HG02763 (cell line): ENCODE data around the gene AGPAT3.

ENCODE experiments used
- ATAC-seq: cut with Tn5 transposase; IDR thresholded peaks from one replicate; pipeline ENCODE4 v1.9.1; 2021; ENCODE audit warnings: mild to moderate bottlenecking, moderate library complexity; ENCODE audit not compliant: unreplicated experiment

AGPAT3 gene

DNA sequence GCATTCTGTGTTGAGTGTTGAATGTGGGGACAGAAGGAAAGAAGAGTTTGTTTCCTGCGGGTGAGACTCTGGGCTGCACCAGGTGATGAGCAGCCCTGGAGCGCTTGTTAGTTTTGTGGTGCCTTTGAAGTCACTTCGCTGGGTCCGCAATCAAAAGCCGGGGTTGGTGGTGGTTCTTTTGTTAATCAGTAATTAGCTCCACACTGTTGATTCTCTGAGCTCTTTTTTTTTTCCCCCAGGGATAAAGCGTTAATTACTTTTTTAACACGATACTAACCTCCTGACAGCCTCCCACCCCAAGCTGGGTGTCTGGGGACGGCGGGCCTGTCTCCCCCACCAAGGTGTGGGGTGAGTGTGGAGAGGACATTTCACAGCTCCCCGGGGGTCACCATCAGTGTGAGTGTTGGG, 56.6 kb downstream of the AGPAT3 start:
- no peak for ATAC-seq

DNA sequence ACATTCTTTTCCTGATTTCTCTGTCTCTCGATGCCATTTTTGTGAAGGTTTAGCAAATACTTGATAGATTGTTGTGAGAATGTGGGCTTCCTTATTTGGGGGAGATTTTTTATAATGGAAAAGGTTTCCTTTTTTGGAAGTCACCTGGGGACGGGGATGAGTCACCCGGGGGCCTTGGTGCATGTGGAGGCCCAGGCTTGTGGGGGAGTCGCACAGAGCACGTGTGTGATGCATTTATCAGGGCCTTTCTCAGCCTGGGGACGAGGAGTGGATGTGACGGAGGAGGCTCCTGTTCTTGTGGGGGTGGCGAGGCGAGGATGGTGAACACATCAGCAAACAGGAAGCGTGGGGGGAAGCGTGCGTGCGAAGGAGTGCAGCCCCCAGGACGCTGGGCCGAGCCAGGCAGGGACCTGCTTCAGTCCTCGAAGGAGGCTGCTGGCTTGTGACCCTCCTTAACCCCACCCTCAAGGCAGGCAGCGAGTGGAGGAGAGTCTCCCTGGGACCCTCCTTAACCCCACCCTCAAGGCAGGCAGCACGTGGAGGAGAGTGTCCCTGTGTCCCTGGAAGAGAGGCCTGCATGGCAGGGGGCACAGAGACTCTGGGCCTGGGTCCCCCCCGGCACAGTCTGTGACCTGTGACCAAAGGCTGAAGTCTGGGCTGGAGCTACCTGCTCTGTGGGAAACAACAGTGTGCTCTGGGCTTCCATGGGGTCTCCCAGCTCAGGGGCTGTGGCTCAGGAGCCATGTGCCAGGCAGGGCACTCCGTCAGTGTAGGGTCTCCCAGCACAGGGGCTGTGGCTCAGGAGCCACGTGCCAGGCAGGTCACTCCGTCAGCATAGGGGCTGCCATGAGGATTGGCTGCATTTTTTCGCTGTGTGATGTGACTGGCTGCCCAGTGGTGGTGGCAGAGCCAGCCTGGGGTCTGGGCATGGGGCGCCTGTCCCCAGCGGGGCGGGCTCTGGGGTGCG, 57.2 kb downstream of the AGPAT3 start:
- no peak for ATAC-seq

DNA sequence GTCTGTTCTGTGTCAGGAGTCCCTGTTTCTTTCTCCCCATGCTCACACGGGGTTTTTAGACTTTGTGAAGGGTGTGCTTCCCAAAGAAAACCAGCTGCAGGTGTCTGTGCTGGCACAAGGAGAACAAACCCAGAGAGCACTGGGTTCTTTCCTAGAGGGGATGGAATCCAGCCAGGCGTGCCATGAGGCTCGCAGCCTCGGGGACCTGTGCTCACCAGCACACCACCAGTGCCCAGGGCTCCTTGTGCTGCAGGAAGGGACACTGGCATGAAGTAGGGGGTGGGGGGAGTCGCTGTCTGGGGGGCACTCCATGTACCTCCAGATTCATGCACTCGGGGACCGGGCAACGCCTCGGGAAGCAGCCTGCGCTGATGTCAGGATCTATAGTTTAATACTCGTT, 57.9 kb downstream of the AGPAT3 start:
- no peak for ATAC-seq

DNA sequence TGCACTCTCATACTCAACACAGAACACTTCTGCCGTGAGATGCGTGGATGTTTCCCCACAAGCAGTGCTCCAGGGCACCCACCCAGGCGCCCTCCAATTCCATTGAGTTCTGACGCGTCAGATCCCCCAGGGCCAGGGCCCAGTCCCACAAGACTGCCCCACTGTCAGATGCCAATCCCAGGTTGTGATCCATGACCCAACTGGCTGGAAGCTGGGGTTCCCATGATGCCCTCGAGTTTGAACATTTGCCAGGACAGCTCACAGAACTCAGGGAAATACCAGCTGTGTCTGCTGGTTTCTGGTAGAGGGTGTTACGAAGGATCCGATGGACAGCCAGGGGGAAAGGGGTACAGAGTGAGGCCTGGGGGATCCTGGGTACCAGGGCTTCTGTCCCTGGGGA, 58.4 kb downstream of the AGPAT3 start:
- no peak for ATAC-seq

DNA sequence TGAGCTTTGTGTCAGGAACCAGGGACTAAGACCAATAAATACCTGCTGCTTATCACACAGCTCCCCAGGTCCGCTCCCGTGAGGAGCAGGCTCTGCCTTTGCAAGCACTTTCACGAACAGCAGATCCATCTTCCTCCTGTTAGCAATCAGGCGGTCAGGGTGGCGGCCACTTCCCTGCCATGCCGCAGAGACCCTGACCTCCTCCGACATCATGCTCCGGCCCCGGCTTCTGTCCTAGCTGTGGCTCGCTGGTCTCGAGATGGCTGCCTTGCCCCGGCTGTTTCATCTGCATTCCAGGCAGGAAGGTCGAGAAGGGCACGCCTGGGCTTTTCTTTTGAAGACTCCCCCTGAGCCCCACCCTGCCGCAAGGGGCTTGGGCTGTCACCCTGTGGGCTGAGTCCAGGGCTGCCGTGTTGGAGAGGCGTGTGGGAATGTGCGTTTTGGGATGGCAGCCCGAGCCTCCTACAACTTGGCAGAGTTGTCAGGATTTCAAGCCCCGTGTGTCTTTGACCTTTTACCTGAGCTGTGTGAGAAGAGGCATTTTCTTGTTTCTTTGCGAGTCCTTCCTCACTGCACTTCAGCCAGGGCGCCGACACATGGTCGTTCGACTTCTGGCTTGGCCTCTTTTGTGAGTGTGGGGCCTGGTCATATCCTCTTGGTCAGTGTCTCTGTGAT, 59.5 kb downstream of the AGPAT3 start:
- ATAC-seq, result no peak

DNA sequence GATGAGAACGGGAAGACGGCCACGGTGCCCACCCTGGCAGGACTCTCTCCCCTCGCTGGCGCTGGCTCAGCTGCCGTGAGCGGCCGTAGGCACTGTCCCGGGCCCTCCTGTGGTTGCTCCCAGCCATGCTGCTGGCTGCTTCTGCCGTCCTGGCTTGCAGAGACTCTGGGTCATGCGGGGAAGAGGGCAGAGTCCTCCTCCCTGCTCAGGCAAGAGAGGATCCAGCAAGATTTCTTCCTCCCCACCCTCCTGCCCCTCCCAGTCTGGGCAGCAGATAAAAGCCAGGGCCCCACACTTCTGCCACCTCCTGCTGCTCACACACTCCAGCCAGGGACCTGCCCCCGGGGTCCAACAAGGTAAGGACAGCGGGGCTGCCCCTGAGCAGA, 60.1 kb downstream of the AGPAT3 start:
- no peak for ATAC-seq

DNA sequence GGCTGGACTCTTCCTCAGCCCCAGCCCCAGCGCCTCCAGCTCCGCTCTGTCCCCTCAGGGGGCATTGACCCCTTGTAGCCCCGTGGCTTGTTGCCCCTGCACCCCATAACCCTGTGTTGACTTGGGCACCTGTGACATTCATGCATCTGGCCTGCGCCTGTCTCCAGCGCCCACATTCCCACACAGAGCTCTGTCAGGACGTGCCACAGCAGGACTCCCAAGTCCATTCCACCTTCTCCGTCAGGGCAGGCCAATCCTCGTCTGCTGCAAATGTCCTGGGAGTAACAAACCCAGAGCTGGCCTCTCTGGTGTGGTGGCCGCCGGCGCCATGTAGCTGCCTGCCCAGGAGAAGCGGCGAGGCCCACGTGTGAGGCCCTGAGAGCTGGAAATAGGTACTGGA, 60.6 kb downstream of the AGPAT3 start:
- no peak for ATAC-seq

DNA sequence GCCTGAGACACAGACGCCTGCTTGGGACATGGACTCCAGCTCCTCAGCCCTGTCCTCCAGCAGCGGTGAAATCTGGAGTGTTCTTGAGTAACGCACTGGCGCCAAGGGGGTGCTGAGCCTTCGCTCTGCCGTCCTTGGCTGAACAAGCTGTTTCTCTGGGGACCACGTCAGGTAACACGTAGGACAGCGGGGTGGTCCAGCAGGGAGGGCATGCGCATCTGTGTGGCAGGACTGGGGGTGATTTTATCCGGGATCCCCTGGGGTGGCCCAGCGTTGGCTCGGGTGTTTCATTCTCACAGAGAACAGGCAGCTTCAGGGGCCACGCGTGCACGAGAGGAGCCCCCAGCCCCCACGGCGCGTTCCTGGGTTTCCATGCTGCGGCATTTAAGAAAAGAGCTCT, 61.2 kb downstream of the AGPAT3 start:
- no peak for ATAC-seq

DNA sequence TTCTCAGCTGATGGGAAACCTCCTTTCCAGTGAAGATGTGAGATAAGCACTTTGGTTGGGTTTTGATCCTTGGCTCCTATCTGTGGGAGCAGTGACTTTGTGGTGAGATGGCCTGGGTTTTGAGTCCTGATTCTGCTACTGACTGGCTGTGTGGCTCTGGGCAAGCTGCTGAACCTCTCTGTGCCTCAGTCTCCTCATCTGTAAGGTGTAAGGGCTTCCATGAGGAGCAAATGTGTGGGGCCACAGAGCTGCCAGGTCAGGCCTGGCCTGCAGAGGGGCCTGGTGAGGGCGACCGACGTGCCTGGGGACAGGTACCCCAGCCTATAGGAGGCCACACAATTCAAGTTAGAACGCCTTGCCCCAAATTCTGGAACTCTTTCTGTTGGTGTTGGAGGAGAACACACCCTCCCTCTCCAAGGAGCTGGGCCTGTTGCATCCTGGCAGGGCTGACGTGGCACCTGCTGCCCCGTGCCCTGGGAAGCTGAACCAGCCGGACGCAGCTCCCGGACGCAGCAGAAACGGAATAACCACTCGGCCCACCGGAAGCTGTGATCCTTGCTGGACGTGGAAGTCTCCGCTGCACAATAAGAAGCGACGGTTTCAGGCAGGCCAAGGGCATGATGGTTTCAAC, 62.7 kb downstream of the AGPAT3 start:
- no peak for ATAC-seq

DNA sequence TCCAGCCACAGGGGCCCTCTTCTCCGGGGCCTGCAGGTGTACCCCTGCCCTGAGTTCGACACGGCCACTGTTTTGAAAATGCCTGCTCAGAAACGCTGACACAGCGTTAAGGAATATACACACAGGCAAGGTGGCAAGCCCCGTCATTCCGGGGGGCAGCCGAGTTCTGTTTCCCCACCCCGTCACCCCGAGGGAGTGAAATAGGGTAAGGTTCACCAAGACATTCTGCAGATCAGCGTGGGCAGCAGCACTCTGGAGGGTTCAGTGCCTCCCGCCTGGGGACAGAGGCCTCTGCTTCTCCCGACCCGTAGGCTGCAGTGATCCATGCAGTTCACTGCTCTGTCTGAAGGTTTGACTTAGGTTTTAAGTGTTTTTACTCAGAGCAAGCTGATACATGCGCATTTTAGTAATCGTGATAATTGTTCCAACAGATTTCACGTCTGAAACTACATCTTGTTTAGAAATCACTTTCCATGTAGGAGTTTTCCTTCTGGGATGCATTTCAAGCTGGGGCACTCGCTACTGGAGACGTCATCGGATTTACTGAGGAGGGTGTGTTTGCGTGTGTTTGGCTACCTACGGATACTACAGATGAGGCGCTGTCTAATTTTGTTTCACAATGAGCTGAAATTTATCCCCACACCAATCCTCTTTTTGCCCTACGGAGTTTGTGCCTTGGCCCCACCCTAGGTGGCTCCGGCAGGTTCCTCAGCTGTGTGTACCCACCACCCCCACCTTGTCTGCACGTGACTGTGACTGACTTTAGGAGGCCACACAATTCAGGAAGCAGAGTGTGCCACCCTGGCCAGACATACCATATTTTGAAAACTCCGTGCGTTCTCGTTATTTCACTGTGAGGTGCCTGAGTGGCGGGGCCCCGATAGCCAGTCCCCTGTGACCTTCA, 63.5 kb downstream of the AGPAT3 start:
- ATAC-seq, result no peak

DNA sequence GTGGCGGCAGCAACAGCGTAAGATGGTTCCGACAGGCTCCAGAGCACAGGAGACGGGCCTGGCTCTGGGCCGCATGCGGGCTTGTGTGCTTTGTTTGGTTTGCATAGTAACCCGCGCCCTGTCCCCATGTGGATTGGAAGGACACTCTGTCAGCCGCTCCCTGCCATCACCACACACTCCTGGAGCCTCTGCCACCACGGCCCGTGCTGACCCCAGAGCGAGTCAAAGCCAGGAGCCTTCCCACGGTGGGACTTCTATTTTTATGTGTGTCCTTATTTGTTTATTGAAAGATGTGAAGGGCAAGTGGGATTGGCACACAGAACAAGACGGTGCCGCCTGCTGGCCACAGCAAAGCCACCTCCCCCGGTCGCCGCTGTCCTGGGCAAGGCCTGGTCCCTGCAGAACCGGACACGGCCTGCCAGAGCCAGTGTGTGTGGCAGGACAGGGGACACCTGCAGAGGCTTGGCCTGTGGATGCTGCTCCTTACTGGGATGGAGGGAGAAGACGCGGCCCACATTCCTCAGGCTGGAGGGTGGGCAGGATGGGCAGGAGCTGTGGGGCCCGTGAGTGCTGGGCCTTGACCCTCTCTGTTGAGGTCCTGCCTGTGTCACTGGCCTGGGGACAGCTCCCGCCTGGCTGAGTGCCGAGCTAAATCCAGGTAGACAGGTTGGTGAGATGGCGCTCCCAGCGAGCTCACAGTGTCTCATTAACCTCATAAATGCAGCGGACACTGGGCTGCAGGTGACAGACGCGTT, 64.4 kb downstream of the AGPAT3 start:
- ATAC-seq, result no peak

DNA sequence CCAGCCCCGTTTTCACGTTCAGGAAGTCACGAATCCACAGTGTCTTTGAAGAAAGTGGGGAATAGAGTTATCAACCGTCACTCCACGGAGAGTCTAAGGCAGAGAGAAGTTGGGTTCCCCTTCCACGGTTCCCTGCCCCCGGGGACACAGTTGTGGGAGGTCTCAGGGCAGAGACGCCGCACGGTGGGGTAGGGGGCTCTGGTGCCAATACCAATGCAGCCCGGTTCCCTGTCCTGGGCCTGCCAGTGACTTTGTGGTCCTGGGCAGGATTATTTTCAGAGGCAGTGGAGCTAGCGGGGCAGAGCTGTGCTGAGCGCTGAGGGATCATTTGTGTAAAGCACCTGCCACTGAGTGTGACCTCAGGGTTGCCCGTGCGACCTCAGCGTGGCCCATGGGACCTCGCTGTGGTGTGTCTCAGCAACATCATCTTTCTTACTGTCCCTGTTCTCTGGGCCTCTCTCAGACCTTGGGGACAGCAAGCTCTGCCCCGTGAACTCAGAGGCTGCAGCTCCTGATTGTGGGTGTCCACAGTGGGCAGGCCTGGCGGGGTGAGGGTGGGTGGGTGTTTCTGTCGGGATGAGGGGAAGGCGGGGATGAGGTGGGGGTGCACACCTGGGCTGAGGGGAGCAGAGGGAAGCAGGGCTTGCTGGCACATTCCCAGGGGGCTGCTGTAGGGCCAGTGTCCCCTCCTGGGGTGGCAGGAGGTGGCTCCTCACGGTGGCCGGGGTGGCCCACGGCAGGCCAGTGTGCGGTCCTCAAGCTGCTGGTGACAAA, 65.2 kb downstream of the AGPAT3 start:
- no peak for ATAC-seq

DNA sequence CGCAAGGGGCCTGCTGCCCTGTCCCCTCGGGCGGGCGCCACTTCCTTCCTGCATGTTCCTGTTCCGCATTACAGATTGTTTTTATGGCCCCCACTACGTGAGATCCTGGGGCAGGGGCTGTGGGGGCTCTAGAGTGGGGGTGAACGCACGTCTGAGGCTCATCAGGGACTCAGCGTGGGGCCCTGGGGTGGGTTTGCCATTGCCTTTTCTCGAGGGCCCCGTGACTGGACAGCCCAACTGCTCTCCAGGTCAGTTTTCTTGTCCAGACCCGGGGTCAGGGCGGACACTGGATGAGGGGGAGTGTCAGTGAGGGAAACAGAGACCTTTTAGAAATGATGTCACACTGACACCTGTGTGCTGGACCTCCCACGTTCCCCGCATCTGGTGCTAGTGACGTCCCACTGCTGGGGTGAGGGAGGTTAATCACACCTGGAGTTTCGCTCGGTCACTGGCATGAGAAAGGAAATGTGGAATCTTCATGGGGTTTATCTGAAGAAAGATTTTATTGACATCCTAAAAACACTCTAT, 65.9 kb downstream of the AGPAT3 start:
- ATAC-seq, result no peak

DNA sequence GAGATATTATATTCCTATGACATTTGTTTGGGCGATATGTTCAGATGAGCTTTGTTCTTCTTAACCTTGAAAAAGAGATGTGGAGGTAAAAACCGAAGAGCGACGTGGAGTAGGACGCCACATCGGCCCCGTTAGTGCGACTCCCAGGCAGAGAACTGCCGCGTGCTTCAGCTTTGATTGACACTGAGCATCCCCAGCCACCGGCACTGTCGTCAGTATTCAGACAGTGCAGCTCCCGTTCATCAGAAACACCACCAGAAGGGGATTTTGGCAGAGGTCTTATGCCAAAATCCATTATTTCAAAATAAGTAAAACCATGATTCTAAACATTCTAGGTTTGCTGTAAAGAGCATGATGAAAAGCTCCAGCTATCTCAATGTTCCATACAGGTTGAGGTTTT, 66.5 kb downstream of the AGPAT3 start:
- no peak for ATAC-seq

DNA sequence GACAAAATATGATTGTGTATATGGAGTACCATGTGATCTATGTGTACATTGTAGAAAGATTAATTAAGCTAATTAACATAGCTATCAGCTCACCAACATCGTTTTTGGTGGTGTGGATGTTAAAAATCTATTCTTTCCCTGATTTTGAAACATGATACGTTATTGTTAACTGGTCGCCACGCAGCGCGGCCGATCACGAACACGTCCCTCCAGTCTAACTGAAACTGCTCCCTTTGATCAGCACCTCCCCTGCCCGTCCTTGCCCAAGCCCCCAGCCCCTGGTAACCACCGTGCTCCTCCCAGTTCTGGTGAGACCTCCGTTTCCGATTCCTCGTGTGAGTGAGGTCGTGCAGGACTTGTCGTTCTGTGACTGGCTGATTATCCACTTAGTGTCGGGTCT, 67.0 kb downstream of the AGPAT3 start:
- no peak for ATAC-seq

DNA sequence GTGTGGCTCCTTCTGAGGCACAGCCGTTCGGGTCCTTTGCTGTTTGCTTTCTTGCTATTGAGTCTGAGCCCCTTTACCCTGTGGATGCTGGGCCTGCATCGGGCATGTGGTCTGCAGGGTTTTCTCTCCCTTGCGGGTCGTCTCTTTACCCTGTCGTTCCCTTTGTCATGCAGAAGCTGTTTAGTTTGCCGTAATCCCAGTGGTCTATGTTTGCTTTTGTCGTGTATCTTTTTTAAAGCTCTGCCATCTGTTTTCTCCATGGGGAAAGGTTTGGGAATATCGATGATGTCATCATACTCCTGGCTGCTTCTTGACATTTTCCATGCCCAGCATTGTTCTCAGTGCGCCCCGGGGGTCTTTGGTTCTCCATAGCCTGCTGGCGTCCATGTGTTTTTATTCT, 68.2 kb downstream of the AGPAT3 start:
- no peak for ATAC-seq

DNA sequence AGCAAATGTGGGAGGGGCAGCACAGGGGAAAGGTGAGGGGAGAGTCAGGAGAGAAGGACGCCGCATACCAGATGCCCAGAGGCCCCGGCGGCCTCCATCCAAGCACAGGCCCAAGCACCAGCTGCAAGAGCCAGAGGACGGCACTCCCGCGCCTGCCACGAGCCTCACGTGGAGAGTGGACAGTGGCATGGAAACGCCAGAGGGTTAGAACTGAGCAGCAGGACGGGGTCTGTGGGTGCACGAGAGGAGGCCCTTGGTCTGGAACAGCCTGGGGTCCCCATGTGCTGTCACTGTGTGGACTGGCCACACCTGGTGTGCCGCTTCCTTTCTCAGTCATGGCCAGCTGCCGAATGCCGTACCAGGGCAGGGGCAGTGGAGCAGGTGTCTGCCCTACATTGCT, 68.7 kb downstream of the AGPAT3 start:
- ATAC-seq, result no peak

DNA sequence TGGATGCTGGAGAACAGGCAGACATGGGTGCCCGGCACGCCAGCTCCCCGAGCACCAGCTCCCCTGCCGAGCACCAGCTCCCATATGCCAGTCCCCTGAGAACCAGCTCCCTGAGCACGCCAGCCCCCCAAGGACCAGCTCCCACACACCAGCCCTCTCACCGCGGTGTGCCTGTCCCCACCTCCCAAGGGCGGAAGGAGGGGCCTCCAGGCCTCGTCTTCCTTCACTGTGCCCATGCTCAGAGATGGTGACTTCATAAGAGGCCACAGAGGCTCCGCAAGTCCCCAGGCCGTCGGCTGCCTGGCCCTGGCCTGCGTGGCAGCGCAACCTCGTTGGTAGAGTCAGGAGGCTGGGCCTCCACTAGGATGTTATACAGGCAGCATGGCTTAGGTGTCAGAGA, 69.1 kb downstream of the AGPAT3 start:
- ATAC-seq, result no peak
